GM12872 (cell line): ENCODE measurements around the gene CLIP4.

ENCODE experiments used
- CTCF ChIP-seq: IDR thresholded peaks from 3 replicates; pipeline ENCODE4 v1.5.1; 2011; ENCODE audit warnings: low read depth, mild to moderate bottlenecking, low read length, moderate library complexity; ENCODE audit not compliant: insufficient read depth

CLIP4 gene

DNA sequence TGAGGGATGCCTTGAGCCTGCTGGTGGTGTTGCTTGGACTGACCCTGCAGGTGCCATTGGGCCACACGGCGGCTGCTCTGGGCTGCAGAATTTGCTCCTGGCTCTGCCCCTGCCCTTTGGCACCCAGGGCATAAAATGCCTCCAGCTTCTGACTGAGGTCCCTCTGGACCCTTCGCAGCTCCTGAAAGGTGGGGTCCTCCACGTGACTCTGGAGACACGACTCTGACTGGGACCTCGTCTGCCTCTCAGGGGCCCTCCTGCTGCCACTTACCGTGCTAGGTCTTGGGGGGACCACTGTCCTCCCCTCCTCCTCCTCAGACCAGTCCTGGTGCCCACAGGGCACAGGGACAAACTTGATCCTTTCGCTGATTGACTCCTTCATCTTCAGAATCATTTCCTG, 43.0 kb upstream of the CLIP4 start:
- TF ChIP-seq CTCF, result no peak

GRCh38 chr2:29072971-29073725, 42.1 kb upstream of the CLIP4 start:
- TF ChIP-seq CTCF, result no peak

DNA sequence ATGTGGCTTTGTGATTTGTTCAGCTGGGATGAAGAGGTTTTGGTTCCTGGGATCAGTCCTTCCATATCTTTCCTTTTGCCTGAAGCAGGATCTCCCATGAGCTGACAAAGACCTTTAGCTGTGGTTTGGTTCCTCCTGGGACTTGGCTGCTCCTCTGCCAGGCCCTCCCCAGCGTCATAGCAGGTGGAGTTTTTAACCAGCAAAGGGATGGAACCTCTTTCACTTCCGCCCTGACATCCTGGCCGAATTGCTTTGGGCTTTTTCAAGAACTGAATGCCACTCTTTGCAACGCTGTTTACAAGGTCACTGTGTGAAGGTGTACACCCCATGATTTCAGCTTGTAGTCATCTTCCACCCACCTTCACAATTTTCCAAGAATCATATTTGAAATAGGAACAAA, 41.3 kb upstream of the CLIP4 start:
- no peak for TF ChIP-seq CTCF

GRCh38 chr2:29074411-29074810, 40.8 kb upstream of the CLIP4 start, which contains the start of gene PCARE:
Gene PCARE (minus strand): TSS chr2:29074523. CDS start chr2:29074261, 262 bp downstream.
- TF ChIP-seq CTCF, result no peak

- no peak for TF ChIP-seq CTCF
These were observed 39.1 kb upstream of the CLIP4 start for GRCh38 chr2:29075894-29076705.

- no peak for TF ChIP-seq CTCF
These were observed 35.3 kb upstream of the CLIP4 start for GRCh38 chr2:29079887-29080286.

DNA sequence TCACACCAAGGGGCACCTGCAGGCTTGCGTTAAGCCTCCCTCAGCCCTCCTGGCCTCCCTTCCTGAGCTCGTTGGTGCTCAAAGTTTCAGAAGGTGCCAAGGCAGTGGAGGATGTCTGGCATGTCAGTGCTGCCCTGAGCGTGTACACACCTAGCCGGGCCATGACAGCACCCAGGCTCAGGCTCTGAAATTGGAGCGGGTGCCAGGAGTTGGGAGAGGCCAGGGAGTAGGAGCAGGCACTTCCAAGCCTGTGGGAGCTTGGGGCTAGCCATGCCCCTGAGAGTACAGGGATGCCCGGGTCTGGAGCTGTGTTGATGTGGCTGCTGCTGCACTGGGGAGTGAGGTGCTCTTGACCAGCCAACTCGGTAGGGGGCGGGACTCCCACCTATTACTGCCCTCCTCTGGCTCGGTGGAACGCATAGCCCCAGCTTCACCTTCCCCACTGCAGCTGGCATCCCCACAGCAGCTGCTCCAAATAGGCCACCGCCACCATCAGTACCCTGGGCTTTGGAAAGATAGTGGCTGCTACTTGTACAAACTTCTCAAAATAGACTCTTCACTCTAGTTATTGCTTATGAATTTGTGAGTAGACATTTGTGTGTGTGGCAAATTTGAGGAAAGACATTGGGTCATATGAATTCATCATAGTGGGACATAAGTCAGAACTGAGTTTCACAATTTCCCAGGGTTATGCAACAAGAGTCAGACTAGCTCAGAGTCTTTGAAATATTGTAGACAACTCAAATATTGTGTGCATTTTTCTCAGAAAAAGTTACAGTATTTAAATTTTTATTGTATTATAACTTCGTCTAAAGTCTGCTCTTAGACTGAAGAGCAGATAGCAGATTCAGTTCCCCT, 34.1 kb upstream of the CLIP4 start:
- TF ChIP-seq CTCF, result no peak
